ENCODE results near the gene TYR. TPM values are rescaled to one million over a fixed set of nuclear protein-coding genes. Genes with fewer than 3 reads are reported as not detected.
"Not testable (repeated sequence)": the region's sequence is repeated elsewhere in the genome, so short reads cannot be mapped to it uniquely, and the experiment has no call there.

TYR gene
- total RNA-seq, 6 donors from 2014 or later: not detected

DNA sequence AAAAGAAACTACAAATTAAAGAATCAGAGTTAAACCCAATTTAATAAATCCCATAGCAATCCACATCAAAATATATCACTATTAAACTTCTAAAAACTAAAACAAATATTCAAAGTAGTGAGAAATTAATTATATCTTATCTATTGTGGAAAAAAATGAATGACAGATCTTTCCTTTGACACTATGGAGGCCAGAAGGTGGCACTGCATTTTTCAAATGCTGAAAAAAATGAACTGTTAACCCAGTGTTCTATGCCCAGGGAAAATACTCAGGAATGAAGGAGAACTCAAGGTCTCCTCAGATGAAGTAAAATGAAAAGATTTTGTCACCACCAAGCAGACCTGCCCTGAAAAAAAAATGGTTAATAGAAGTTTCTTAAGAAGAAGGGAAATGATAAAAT lies 27.7 kb downstream of the TYR start:
- Histone ChIP-seq H3K4me3 (no peak overlapping the region), H3K27ac (no peak overlapping the region), H3K4me1 (no peaks in the 10 kb centered on the region), H3K27me3 (no peaks in the 10 kb centered on the region), H3K9me3 (no peaks in the 10 kb centered on the region), H3K36me3 (no peaks in the 10 kb centered on the region)
- ATAC-seq (ENCODE audit: low FRiP score in 2 of 2): no peak
- no peak for DNase-seq
- TF ChIP-seq EP300 (IDR thresholded peaks at IDR 0.05) (no peak), POLR2A (IDR thresholded peaks at IDR 0.05) (no peak), POLR2AphosphoS5 (IDR thresholded peaks at IDR 0.05) (no peak)
- TF ChIP-seq, protein P1, sequence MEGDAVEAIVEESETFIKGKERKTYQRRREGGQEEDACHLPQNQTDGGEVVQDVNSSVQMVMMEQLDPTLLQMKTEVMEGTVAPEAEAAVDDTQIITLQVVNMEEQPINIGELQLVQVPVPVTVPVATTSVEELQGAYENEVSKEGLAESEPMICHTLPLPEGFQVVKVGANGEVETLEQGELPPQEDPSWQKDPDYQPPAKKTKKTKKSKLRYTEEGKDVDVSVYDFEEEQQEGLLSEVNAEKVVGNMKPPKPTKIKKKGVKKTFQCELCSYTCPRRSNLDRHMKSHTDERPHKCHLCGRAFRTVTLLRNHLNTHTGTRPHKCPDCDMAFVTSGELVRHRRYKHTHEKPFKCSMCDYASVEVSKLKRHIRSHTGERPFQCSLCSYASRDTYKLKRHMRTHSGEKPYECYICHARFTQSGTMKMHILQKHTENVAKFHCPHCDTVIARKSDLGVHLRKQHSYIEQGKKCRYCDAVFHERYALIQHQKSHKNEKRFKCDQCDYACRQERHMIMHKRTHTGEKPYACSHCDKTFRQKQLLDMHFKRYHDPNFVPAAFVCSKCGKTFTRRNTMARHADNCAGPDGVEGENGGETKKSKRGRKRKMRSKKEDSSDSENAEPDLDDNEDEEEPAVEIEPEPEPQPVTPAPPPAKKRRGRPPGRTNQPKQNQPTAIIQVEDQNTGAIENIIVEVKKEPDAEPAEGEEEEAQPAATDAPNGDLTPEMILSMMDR (IDR thresholded peaks at IDR 0.05): no peak

DNA sequence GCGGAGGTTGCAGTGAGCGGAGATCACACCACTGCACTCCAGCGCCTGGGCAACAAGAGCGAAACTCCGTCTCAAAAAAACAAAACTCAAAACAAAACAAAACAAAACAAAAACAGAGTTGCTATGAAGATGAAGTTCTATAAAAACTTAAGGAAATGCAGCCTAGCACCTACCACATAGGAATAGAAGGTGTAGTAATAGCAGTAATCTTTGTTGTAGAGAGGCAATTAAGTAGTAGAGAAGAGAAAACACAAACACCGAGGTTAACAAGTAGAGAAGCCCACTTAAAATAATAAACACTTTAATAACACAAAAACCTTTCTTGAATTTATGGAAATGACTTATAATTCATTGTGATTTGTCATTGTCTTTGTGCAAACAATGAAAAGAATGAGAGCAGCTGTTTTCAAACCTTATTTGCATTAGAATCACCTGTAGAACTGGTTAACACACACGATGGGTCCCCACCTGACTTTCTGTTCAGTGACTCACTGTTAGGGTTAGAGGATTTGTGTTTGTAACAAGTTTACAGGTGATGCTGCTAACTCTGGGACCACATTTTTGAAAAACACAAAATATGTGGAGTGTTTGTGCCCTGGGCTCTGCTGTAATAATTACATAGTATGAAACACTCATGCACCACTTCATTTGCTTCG lies 43.1 kb downstream of the TYR start:
- DNase-seq: no peak
- no peak for ATAC-seq (ENCODE audit: low FRiP score in 2 of 2)

DNA sequence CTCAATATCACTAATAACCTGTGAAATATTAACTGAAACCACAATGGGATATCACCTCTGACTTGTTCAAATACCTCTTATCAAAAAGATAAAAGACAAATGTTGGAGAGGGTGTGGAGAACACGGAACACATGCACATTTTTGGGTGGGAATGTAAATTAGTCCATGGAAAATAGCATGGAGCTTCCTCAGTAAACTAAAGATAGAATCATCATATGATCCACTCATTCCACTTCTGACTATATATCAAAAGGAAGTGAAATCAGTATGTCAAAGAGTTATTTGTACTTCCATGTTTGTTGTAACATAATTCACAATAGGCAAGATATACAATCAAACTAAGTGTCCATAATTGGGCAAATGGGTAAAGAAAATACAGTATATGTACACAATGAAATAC lies 57.4 kb downstream of the TYR start:
- Histone ChIP-seq H3K4me1 (no peaks in the 10 kb centered on the region), H3K4me3 (no peak overlapping the region), H3K9me3 (no peaks in the 10 kb centered on the region), H3K27me3 (no peaks in the 10 kb centered on the region), H3K36me3 (no peaks in the 10 kb centered on the region), H3K27ac (no peak overlapping the region)
- DNase-seq (no peak), ATAC-seq (ENCODE audit: low FRiP score in 2 of 2) (no peak)
- 47 to 49% methylated on average over 1 of the region's 1 CpG for WGBS, 2 donors
- TF ChIP-seq POLR2AphosphoS5 (IDR thresholded peaks at IDR 0.05) (no peak), EP300 (IDR thresholded peaks at IDR 0.05) (no peak), POLR2A (IDR thresholded peaks at IDR 0.05) (no peak)
- TF ChIP-seq, protein P1 (IDR thresholded peaks at IDR 0.05): no peak

More for the DNA sequence above, 43.1 kb downstream of the TYR start:
- H3K9me3 ChIP-seq: no peaks in the 10 kb centered on the region
- no peaks in the 10 kb centered on the region for H3K36me3 ChIP-seq
- no peaks in the 10 kb centered on the region for H3K4me1 ChIP-seq
- no peaks in the 10 kb centered on the region for H3K27me3 ChIP-seq
- TF ChIP-seq EP300 (IDR thresholded peaks at IDR 0.05) (no peak), POLR2AphosphoS5 (IDR thresholded peaks at IDR 0.05) (no peak), POLR2A (IDR thresholded peaks at IDR 0.05) (no peak)
- TF ChIP-seq, protein P1 (IDR thresholded peaks at IDR 0.05): no peak
- H3K27ac ChIP-seq: no peak overlapping the region
- WGBS, 2 donors: 71 to 72% methylated on average over 8 of the region's 8 CpGs
- H3K4me3 ChIP-seq: no peak overlapping the region

DNA sequence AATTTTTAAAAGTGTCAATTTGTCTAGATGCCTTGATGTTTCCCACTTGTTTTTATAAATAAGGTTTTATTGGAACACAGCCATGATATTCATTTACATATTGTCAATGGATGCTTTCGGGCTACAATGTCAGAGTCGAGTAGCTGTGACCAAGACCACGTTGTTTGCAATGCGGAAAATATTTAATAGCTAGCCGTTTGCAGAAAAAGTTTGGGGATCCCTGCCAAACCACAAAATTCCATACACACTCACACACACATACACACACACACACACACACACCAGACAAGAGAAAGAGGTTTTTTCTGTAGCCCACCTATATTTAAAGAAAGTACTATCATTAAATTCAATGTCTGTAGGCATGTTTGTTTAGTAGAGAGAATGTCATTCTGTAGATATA lies 58.3 kb downstream of the TYR start:
- no peak for ATAC-seq (ENCODE audit: low FRiP score in 2 of 2)
- H3K27me3 ChIP-seq: no peaks in the 10 kb centered on the region
- H3K4me1 ChIP-seq: no peaks in the 10 kb centered on the region
- no peak overlapping the region for H3K4me3 ChIP-seq
- no peak overlapping the region for H3K27ac ChIP-seq
- TF ChIP-seq EP300 (IDR thresholded peaks at IDR 0.05) (no peak), POLR2AphosphoS5 (IDR thresholded peaks at IDR 0.05) (no peak), POLR2A (IDR thresholded peaks at IDR 0.05) (no peak)
- TF ChIP-seq, protein P1 (IDR thresholded peaks at IDR 0.05): no peak
- 74 to 76% methylated on average over 5 of the region's 5 CpGs for WGBS, 2 donors
- no peak for DNase-seq
- H3K9me3 ChIP-seq: no peaks in the 10 kb centered on the region
- no peaks in the 10 kb centered on the region for H3K36me3 ChIP-seq

DNA sequence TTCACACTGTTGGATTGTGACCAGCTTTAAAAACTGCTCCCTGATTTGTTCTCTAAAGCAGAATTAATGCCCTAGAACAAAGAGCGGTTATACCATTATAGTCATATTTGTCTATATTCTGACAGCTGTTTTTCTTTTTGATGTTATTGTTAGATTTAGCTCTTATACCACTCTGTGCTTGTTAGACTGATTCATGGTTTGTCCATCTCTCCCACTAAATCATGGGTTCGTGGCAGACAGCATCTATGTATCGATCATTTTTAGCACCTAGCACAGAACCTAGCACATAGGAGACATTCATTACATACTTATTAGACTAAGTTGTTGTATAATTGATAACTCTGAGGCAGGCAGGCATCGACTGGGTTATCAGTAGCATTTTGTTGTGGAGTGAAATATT lies 69.3 kb downstream of the TYR start:
- ATAC-seq (ENCODE audit: low FRiP score in 2 of 2); H3K27ac ChIP-seq; H3K9me3 ChIP-seq; H3K27me3 ChIP-seq; DNase-seq; H3K4me1 ChIP-seq; H3K4me3 ChIP-seq; H3K36me3 ChIP-seq: not testable (repeated sequence)
- WGBS, 2 donors: 75 to 81% methylated on average over 4 of the region's 4 CpGs
